Activated naive CD8-positive, alpha-beta T cell treated with anti-CD3 and anti-CD28 coated beads, Interleukin-2, amount 10 ng/mL, durations not matched to agents 7 days and 5 days (primary cell): ENCODE measurements around the gene EMC9. TPM values are rescaled to one million over a fixed set of nuclear protein-coding genes. Genes with fewer than 3 reads are reported as not detected.

Experiments used
- ATAC-seq: fragments of 150-1000 bp; cut with Tn5 transposase; one replicate; pipeline ENCODE4 v1.10.0; 2021; ENCODE audit warnings: low read depth, moderate library complexity
- POLR2A ChIA-PET: fragments of 350-600 bp; sonication (Branson Sonifier 250); formaldehyde crosslinking; loops from one replicate; lab custom pipeline; 2021; ENCODE audit warnings: antibody characterized with exemption; lab: Charles Lee
- DNase-seq: peaks from one replicate; pipeline ENCODE4 v3.0.0; 2021
- H3K27ac Mint-ChIP-seq: one replicate; pipeline ENCODE4 v1.8.0; 2022; ENCODE audit warnings: mild to moderate bottlenecking, mixed read lengths
- H3K27me3 Mint-ChIP-seq: one replicate; pipeline ENCODE4 v1.8.0; 2022; ENCODE audit warnings: mild to moderate bottlenecking, moderate library complexity, mixed read lengths
- H3K36me3 Mint-ChIP-seq: one replicate; pipeline ENCODE4 v1.8.0; 2021; ENCODE audit warnings: mild to moderate bottlenecking, mixed read lengths
- H3K4me1 Mint-ChIP-seq: one replicate; pipeline ENCODE4 v1.8.0; 2021; ENCODE audit warnings: mixed read lengths
- H3K4me3 Mint-ChIP-seq: one replicate; pipeline ENCODE4 v1.8.0; 2022; ENCODE audit warnings: mild to moderate bottlenecking, moderate library complexity, mixed read lengths
- H3K9me3 Mint-ChIP-seq: one replicate; pipeline ENCODE4 v1.8.0; 2021; ENCODE audit warnings: mixed read lengths
- total RNA-seq, 2 experiments: library from RNA; stranded (reverse); gene quantifications; one replicate each; pipeline ENCODE4 v1.2.3, GENCODE V29; 2021

EMC9 gene
- total RNA-seq, 2 experiments from 2014 or later: 41.6 to 43.9 TPM

DNA sequence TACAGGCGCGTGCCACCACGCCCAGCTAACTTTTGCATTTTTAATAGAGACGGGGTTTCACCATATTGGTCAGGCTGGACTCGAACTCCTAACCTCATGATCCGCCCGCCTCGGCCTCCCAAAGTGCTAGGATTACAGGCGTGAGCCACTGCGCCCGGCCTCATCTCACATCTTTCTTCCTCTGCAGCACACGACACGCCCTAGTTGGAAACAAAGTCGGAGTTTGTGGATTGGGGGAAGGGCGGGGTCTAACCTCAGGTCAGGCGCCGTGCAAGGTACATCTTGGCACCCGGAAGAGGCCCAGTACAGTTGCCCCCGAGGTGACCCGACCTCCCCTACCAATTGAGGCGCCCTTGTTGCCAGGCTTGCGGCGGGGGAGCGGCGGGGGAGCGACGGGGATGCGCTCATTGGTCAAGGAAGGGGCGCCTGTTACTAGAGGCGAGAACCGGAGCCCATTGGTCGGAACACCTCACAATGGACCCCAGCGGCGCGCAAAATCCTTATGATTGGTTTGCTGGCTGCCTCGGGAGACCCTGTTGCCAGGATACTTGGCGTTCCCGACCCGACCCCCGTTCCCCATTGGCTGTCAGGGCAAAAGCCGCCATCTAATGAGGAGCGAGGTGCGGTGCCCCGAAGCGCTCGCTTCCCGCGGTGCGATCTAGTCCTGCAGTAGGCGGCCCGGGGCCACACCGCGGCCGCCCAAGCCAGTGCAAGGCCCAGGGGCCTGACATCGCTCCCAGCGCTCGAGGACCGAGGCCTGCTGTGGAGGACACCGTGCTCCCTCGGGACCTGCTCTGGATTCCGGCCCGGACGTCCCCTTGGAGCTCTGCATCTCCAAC, 30.2 kb upstream of the EMC9 start, which contains the start of gene REC8:
Gene REC8, plus strand, starts transcription at position 659 of the 839 bp plus-strand sequence. CDS start 473 bp downstream, outside the sequence.
- Mint-ChIP-seq H3K27ac (peak within 1 kb of the TSS; percentile 88), H3K4me1 (peaks cover 19% of the 10 kb centered on the region), H3K36me3 (peaks cover 28% of the 10 kb centered on the region), H3K4me3 (peak within 1 kb of the TSS; percentile 93), H3K27me3 (no peaks in the 10 kb centered on the region), H3K9me3 (no peaks in the 10 kb centered on the region)
- POLR2A ChIA-PET: interaction anchor here (0.6 to 4.7 kb wide), 10 partner anchors 9 to 151 kb away, joined by 3 to 82 read pairs (median 6); partner anchors contain the start of genes CHMP4A, DCAF11, IRF9 and NRL
- ATAC-seq (peak; percentile 86), DNase-seq (peak; percentile 78)

DNA sequence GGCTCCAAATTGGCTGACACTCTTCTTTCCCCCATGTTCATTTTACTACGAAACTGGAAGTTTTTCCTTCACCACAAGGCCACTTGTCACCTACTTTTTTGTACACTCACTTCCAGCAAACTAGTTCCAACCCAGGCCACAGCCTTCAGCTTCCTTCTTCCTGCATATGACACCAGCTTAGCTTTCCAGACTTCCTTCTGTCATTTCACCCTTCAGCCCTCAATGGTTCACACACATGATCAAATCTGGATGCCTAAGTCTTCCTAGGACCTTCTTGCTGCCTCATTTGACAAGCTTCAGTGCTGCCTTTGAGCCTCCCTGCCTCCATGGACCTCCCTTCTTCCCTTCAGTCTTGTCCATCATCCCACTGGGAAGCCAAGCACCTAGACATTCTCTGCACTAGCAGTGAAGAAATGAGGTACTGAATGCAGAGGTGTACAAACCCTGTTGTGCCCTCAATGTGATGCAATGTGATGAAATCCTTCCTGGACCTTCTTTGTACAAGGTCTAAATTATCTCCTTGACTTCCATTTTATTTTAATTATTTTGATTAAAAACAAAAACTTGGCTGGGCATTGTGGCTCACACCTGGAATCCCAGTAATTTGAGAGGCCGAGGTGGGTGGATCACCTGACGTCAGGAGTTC, 26.2 kb upstream of the EMC9 start:
- H3K27ac Mint-ChIP-seq: peak overlapping the region; percentile 21
- H3K36me3 Mint-ChIP-seq: peaks cover 53% of the 10 kb centered on the region
- no peaks in the 10 kb centered on the region for H3K9me3 Mint-ChIP-seq

DNA sequence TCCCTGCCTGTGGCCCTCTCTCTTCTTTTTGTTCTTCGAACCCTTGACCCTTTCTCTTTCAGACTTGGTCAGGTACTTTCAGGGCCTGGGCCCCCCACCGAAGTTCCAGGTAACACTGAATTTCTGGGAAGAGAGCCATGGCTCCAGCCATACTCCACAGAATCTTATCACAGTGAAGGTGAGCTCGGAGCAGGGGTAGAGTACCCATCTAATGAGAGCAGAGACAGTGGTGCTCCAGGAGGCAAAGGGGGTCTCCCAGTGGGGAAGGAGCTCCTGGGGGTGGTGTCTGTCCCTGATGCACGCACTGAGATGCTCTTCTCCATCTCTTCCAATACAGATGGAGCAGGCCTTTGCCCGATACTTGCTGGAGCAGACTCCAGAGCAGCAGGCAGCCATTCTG, 24.4 kb upstream of the EMC9 start:
- H3K9me3 Mint-ChIP-seq: no peaks in the 10 kb centered on the region
- POLR2A ChIA-PET: interaction anchor here (0.9 to 2.3 kb wide), 9 partner anchors 14 to 105 kb away, joined by 3 to 15 read pairs (median 6); partner anchors contain the start of genes DCAF11, EMC9, IPO4 and NRL
- no peak overlapping the region for H3K27ac Mint-ChIP-seq
- H3K27me3 Mint-ChIP-seq: no peaks in the 10 kb centered on the region
- no peak for ATAC-seq
- H3K36me3 Mint-ChIP-seq: peaks cover 66% of the 10 kb centered on the region
- DNase-seq: no peak
- H3K4me1 Mint-ChIP-seq: peaks cover 50% of the 10 kb centered on the region
- no peak overlapping the region for H3K4me3 Mint-ChIP-seq

More for the DNA sequence above, 26.2 kb upstream of the EMC9 start:
- DNase-seq: no peak
- POLR2A ChIA-PET: interaction anchor here (1.5 kb wide), 1 partner anchor 28 kb away, joined by 9 read pairs; the partner anchor contains the start of gene TM9SF1
- no peaks in the 10 kb centered on the region for H3K27me3 Mint-ChIP-seq
- no peak for ATAC-seq
- peaks cover 43% of the 10 kb centered on the region for H3K4me1 Mint-ChIP-seq
- H3K4me3 Mint-ChIP-seq: no peak overlapping the region

DNA sequence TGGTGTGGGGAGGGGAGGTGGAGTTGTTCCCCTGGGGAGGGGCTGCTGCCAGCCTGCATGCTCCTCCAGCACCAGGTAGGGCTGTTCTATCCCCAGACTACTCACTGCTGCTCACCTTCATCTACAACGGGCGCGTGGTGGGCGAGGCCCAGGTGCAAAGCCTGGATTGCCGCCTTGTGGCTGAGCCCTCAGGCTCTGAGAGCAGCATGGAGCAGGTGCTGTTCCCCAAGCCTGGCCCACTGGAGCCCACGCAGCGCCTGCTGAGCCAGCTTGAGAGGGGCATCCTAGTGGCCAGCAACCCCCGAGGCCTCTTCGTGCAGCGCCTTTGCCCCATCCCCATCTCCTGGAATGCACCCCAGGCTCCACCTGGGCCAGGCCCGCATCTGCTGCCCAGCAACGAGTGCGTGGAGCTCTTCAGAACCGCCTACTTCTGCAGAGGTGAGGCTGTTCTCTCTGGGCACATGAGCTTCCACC, 23.2 kb upstream of the EMC9 start:
- no peak for ATAC-seq
- Mint-ChIP-seq H3K36me3 (peaks cover 69% of the 10 kb centered on the region), H3K27ac (peak overlapping the region; percentile 100), H3K4me1 (peaks cover 56% of the 10 kb centered on the region), H3K27me3 (no peaks in the 10 kb centered on the region), H3K9me3 (no peaks in the 10 kb centered on the region), H3K4me3 (no peak overlapping the region)
- DNase-seq: no peak
- POLR2A ChIA-PET: interaction anchor here (1.0 to 2.3 kb wide), 12 partner anchors 11 to 82 kb away, joined by 3 to 15 read pairs (median 6); partner anchors contain the start of genes DCAF11, EMC9, FITM1 and IPO4

DNA sequence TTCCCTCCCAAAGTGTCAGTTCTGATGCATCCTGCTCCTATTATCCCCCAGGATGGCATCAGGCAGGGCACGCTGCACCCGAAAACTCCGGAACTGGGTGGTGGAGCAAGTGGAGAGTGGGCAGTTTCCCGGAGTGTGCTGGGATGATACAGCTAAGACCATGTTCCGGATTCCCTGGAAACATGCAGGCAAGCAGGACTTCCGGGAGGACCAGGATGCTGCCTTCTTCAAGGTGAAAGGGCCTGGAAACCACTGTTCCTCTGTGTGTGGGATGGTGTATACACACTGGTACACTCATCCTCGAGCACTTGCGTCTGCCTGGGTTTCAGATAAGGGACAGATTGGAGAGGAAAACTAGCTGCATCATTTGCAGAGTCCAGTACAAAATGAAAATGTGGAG, 20.7 kb upstream of the EMC9 start:
- H3K36me3 Mint-ChIP-seq: peaks cover 69% of the 10 kb centered on the region
- POLR2A ChIA-PET: interaction anchor here (0.6 to 4.8 kb wide), 28 partner anchors 10 to 268 kb away, joined by 3 to 347 read pairs (median 12); partner anchors contain the start of genes CARMIL3, CBLN3, CHMP4A and CIDEB
- peaks cover 50% of the 10 kb centered on the region for H3K4me1 Mint-ChIP-seq
- ATAC-seq (no peak), DNase-seq (no peak)
- H3K27ac Mint-ChIP-seq: peak overlapping the region; percentile 100
- H3K27me3 Mint-ChIP-seq: no peaks in the 10 kb centered on the region
- no peaks in the 10 kb centered on the region for H3K9me3 Mint-ChIP-seq
- H3K4me3 Mint-ChIP-seq: peak overlapping the region; percentile 97

DNA sequence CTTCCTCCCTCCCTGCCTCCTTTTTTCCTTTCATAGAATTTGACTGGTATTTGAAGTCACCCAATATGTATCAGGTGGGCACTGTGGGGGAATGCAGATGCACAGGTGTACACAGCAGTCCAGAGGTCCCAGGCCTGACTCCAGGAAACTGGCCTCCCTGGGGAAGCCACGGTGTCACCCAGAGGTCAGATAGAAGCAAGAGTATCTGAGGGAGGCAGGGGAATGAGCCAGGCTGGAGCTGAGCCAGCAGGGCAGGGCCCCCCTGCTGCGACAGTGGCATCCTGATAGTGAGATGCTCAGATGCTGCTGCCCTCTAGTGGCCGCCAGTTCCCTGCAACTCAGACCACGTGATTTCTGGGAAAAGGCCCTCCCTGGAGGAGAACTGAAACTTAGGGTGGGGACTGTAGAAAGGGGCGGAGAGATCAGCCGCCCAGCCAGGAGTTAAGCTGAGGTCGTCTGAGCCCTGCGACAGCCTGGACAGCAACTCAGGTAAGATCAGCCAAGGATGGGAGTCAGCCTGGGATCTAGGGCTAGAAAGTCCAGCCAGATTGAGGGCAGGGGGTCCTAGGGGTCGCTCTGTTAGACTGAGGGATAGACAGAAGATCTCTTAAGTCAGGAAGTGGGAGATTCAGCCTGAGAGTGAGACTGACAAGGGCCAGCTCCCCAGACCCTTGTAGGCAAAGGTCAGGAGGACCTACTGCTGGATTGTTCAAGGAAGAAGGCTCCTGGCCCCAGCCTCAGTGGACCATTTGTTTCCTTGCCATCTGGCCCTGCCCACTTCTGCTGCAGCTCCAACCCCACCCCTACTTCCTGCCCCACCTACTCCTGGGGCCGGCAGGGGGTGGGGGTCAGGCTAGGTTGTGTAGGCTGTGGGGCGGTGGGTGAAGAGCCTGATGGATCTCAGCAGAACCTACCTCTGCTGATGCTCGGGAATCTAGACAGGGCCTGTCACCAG, 19.7 kb upstream of the EMC9 start, which contains the start of gene IRF9:
Gene IRF9, plus strand, starts transcription at position 416 of the 955 bp plus-strand sequence. CDS start 880 bp downstream, outside the sequence.
- Mint-ChIP-seq H3K9me3 (no peaks in the 10 kb centered on the region), H3K27ac (peak within 1 kb of the TSS; percentile 100), H3K27me3 (no peaks in the 10 kb centered on the region), H3K36me3 (peaks cover 73% of the 10 kb centered on the region), H3K4me1 (peaks cover 47% of the 10 kb centered on the region), H3K4me3 (peak within 1 kb of the TSS; percentile 97)
- POLR2A ChIA-PET: interaction anchor here (0.6 to 4.8 kb wide), 34 partner anchors 11 to 551 kb away, joined by 3 to 347 read pairs (median 11); partner anchors contain the start of genes CARMIL3, CBLN3, CHMP4A and CIDEB
- ATAC-seq (peak; percentile 87), DNase-seq (peak; percentile 98)

DNA sequence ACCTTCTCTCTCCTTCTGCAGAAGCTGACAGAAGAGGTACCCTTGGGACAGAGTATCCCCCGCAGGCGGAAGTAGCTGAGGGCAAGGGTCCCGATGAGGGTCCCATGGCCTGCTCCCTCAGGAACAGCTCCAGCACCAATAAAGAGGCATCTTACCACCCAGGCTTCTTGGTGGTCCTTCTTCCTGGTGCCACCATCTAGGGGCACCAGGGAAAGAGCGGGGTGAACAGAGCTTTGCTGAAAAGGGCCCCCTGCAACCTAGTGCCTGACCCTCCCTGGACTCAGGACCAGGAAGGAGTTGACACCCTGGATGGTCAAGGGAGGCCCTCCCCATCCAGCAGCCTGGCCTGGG, 19.1 kb upstream of the EMC9 start:
- Mint-ChIP-seq H3K27me3 (no peaks in the 10 kb centered on the region), H3K4me3 (peak overlapping the region; percentile 37), H3K36me3 (peaks cover 72% of the 10 kb centered on the region), H3K4me1 (peaks cover 43% of the 10 kb centered on the region), H3K27ac (peak overlapping the region; percentile 100), H3K9me3 (no peaks in the 10 kb centered on the region)
- DNase-seq (no peak), ATAC-seq (no peak)
- POLR2A ChIA-PET: interaction anchor here (0.8 to 4.8 kb wide), 26 partner anchors 11 to 270 kb away, joined by 3 to 347 read pairs (median 14); partner anchors contain the start of genes CARMIL3, CBLN3, CHMP4A and DCAF11

DNA sequence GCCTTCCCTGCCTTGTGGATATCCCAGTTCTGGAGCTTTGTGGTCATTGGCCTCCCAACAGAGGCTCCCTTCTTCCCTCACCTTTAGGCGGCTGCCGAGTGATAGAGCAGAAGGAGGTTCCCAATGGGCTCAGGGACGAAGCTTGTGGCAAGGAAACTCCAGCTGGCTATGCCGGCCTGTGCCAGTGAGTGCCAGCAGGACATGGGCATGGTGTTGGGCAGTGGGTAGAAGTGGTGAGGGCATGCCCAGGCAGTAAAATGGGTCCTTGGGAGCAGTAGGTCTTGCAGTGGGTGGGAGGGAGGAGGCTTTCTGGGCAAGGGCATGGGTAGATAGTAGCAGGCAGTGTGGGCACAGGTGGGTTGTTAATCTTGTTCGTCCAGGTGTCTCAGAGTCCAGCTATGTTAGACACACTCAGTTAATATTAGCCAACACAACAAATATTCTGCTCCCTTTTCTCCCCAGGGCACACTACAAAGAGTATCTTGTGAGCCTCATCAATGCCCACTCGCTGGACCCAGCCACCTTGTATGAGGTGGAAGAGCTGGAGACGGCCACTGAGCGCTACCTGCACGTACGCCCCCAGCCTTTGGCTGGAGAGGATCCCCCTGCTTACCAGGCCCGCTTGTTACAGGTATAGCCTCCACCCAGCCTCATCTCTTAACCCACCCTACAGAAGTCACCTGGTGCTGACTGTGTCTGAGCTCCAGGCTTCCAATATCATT, 18.5 kb upstream of the EMC9 start:
- POLR2A ChIA-PET: interaction anchor here (0.6 to 4.8 kb wide), 20 partner anchors 12 to 151 kb away, joined by 3 to 347 read pairs (median 12); partner anchors contain the start of genes CARMIL3, CHMP4A, DCAF11 and EMC9
- H3K4me3 Mint-ChIP-seq: peak overlapping the region; percentile 37
- ATAC-seq (no peak), DNase-seq (no peak)
- peak overlapping the region; percentile 100 for H3K27ac Mint-ChIP-seq
- no peaks in the 10 kb centered on the region for H3K9me3 Mint-ChIP-seq
- H3K27me3 Mint-ChIP-seq: no peaks in the 10 kb centered on the region
- H3K4me1 Mint-ChIP-seq: peaks cover 39% of the 10 kb centered on the region
- H3K36me3 Mint-ChIP-seq: peaks cover 70% of the 10 kb centered on the region

DNA sequence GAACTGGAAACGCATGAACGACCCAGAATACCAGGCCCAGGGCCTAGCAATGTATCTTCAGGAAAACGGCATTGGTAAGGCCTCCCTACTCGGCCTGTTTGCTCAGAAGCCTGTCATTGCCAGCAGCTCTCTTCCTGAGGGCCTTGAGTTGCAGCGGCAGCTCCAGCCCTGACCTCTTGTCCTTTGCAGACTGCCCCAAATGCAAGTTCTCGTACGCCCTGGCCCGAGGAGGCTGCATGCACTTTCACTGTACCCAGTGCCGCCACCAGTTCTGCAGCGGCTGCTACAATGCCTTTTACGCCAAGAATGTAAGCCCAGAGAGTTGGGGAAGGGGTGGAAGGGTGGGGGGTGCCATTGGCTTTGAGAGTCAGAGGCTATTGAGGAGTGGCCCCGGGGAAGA, 15.9 kb upstream of the EMC9 start:
- POLR2A ChIA-PET: interaction anchor here (4.1 kb wide), 1 partner anchor 11 kb away, joined by 25 read pairs; the partner anchor contains the start of genes PSME2 and RNF31
- no peak overlapping the region for H3K4me3 Mint-ChIP-seq

DNA sequence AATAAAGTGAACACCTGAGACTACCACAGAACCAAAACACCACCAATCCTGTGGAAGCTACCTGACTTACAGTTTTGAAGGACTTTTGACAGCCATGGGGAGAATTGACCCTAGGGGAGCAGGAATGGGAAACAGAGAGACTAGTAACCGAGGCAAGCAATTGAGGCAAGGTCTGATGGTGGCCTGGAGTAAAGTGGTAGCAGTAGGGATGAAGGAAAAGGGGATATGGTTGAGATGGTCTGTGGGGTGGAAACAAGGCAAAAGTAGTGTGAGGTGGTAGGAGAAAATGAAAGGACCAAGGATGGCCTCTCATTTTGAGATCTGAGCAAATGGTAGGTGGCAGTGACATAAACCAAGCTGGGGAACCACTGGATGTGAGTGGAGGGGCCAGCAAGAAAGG, 15.4 kb upstream of the EMC9 start:
- H3K36me3 Mint-ChIP-seq: peaks cover 58% of the 10 kb centered on the region
- POLR2A ChIA-PET: interaction anchor here (1.2 to 4.1 kb wide), 2 partner anchors 10 to 20 kb away, joined by 3 to 25 read pairs; partner anchors contain the start of genes PSME1, PSME2 and RNF31
- peak overlapping the region; percentile 76 for H3K27ac Mint-ChIP-seq
- DNase-seq (no peak), ATAC-seq (no peak)
- no peaks in the 10 kb centered on the region for H3K9me3 Mint-ChIP-seq
- peaks cover 22% of the 10 kb centered on the region for H3K4me1 Mint-ChIP-seq
- no peaks in the 10 kb centered on the region for H3K27me3 Mint-ChIP-seq
- no peak overlapping the region for H3K4me3 Mint-ChIP-seq

More for the DNA sequence above, 15.9 kb upstream of the EMC9 start:
- H3K36me3 Mint-ChIP-seq: peaks cover 60% of the 10 kb centered on the region
- H3K27me3 Mint-ChIP-seq: no peaks in the 10 kb centered on the region
- H3K4me1 Mint-ChIP-seq: peaks cover 24% of the 10 kb centered on the region
- no peak for ATAC-seq
- H3K9me3 Mint-ChIP-seq: no peaks in the 10 kb centered on the region
- H3K27ac Mint-ChIP-seq: peak overlapping the region; percentile 63
- DNase-seq: no peak

DNA sequence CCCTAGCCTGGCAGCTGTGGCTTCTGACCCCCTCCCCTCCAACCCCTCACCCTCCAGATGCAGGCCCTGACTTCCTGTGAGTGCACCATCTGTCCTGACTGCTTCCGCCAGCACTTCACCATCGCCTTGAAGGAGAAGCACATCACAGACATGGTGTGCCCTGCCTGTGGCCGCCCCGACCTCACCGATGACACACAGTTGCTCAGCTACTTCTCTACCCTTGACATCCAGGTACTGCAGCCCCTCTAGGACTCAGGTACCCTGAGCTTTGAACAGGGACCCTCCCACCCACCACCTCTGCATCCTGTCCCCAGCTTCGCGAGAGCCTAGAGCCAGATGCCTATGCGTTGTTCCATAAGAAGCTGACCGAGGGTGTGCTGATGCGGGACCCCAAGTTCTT, 13.7 kb upstream of the EMC9 start:
- Mint-ChIP-seq H3K4me1 (peaks cover 15% of the 10 kb centered on the region), H3K9me3 (no peaks in the 10 kb centered on the region)

More for the DNA sequence above, 13.7 kb upstream of the EMC9 start:
- ATAC-seq (no peak), DNase-seq (no peak)
- Mint-ChIP-seq H3K36me3 (peaks cover 55% of the 10 kb centered on the region), H3K27ac (peak overlapping the region; percentile 46), H3K4me3 (no peak overlapping the region), H3K27me3 (no peaks in the 10 kb centered on the region)
- POLR2A ChIA-PET: interaction anchor here (1.2 to 4.1 kb wide), 3 partner anchors 8 to 19 kb away, joined by 3 to 25 read pairs (median 3); partner anchors contain the start of genes PSME1, PSME2 and RNF31
